CD4-positive, alpha-beta T cell treated with Interleukin-4 for 4 hours (primary cell): ENCODE results near the gene ZNF526.

Source experiments
- DNase-seq: peaks from one replicate; pipeline ENCODE4 v3.0.0-alpha.2; 2020

Gene ZNF526, protein sequence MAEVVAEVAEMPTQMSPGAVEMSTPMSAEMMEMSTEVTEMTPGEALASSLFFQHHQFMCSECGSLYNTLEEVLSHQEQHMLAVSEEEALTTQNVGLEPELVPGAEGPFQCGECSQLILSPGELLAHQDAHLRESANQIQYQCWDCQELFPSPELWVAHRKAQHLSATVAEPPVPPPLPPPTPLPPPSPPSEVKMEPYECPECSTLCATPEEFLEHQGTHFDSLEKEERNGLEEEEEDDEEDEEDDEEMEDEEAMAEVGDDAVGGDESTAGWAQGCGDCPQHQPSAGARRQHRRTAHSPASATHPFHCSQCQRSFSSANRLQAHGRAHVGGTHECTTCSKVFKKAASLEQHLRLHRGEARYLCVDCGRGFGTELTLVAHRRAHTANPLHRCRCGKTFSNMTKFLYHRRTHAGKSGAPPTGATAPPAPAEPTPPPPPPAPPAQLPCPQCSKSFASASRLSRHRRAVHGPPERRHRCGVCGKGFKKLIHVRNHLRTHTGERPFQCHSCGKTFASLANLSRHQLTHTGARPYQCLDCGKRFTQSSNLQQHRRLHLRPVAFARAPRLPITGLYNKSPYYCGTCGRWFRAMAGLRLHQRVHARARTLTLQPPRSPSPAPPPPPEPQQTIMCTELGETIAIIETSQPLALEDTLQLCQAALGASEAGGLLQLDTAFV

DNA sequence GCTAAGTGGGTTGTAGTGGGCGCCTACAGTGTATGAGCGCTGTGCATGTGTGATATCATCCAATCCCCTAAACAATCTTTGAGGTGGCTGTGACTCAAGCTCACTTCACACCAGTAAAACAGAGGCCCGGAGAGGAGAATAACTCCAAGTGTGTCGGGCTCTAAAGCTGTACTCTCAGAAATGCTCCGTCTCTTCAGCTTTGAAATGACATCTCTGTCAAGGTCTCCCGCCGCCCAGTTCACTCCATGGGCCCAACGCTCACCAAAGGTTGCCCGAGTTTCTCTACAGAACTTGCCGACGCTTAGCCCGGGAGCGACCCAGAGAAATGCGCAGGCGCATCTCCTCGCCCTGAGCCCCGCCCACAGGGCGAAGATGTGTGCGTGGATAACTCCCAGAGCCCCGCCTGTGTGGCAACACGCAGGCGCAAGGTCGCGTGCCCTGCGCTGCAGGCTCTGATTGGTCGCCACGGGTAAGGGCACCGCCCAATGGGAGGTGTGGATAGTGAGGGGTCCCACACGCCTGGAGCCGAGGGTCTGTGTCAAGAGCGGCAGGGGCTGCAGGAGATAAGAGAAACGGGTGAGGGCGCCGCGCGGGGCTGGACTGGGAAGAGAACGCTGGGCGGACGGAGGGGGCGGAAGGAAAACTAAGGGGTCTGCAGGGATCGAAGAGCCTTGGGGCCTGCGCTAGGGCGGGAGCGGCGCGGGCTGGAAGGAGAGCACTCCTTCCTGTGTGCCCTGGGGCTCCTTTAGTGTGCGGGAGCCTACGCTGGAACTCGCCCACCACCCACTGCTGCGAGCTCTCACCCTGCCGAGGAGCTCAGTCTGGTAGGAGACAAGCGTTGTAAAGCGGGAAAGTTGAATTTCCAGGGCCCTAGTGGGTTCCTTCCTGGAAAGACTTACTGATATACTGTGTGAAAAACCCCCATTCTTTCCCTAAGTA lies at the start of gene ZNF526:
Gene ZNF526 (plus strand): TSS at position 501 of the 939 bp plus-strand sequence. CDS start 4,092 bp downstream, outside the sequence.
- DNase-seq = peak; percentile 96

GRCh38 chr19:42170715-42171114 lies 49.4 kb upstream of the ZNF526 start:
- DNase-seq = no peak

DNA sequence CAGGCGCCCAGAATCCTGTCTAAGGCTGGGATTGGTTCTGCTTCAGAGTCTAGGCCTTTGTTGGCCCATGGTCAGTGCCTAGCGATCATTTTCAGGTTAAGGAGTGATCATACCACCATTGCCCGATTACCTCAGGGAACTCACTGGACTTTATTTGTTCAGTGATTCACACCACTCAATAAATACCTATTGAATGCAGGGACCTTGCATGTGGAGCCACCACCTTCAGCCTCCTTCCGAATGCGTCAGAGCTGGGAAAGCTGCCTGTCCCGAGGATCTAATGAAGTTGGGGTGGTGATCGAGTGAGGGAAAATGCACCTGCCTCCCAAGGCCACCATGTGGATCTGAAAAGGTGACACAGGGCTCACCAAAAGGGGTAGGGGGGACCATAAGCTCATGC lies 47.9 kb upstream of the ZNF526 start:
- DNase-seq = no peak

DNA sequence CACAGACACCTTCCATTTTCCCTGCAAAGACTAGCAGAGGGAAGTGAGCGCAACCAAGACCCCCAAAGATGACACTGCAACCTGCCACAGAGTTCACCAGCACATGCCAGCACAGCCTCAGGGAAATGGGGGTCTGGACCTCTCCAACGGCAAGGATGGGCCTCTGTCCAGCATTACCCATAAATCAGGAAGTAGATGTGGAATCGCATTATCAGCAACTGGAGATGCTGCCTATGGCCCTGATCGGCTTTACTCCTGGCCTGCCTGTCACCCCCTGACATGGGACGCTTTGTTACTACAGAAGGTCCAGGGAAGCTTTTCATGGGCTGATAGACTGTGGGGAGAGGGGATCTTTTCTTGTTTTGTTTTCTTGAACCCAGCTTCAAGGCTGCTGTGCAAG lies 46.4 kb upstream of the ZNF526 start:
- DNase-seq = no peak

DNA sequence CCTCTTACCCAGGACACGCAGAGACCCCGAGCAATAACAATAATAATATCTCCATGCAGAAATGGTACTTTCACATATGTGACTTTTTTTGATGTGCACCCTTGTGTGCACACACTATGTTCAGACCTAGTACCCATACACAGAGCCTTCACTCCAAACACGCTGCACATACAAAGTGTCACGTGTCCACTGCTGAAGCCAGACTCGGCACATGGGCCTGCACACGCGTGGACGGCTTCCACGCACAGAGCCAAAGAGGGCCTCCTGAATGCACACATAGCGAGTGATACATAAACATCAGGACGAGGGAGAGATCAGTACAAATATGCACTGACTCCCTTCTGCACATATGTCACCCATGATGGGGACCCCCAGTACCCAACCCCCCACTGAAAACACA lies 45.9 kb upstream of the ZNF526 start:
- no peak for DNase-seq

DNA sequence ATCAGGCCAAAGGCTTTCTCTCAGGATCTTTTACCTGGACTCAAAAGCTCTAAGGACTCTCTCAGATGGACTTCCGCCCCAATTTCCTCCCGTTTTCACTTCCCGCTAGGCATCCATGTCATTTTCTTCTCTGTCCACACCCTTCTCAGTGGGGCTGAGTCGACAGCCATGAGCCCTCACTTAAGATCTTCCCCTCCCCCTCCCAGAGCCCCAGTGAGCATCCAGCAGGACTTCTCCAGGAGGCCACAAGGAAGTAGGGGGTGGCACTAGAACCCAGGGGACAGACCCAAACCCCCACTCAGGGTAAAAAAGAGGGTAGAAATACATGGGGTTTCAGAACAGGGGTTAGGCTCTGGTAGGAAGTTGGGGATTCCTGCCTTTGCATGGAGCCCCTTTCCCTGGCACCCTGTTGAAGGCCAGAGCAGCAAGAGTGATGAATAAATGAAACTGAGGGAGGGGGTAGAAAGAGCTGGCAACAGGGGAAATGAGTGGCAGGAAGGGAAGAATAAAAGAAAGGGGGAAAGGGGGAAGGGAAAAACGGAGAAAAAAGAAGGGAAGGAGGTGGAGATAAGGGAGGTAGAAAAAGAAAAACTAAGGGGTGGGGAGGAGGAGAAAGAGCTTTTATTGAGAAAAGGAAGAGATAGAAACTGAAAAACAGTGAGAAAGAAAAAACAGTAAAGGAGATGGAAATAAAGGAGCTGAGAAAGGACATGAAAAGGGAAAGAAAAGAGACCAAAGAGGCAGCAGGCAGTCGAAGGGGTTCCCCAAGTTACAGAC lies 45.0 kb upstream of the ZNF526 start:
- DNase-seq = no peak

- DNase-seq = no peak
Measured at GRCh38 chr19:42175952-42176648, 44.0 kb upstream of the ZNF526 start.

DNA sequence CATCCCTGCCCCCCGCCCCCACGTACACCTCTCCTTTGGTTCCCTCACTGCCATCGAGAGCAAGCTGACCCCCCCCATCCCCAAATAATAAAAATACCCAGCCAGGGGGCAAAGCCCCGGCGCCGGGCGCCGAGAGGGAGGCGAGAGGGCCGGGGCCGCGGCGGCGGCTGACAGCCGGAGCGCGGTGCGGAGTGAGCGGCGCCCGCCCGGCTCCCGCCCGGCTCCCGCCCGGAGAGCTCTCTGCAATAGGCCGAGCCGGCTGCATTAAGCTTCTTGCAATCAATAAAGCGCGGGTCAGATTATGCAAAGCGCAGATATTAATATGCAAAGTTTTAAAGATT lies 43.5 kb upstream of the ZNF526 start:
- DNase-seq = no peak

DNA sequence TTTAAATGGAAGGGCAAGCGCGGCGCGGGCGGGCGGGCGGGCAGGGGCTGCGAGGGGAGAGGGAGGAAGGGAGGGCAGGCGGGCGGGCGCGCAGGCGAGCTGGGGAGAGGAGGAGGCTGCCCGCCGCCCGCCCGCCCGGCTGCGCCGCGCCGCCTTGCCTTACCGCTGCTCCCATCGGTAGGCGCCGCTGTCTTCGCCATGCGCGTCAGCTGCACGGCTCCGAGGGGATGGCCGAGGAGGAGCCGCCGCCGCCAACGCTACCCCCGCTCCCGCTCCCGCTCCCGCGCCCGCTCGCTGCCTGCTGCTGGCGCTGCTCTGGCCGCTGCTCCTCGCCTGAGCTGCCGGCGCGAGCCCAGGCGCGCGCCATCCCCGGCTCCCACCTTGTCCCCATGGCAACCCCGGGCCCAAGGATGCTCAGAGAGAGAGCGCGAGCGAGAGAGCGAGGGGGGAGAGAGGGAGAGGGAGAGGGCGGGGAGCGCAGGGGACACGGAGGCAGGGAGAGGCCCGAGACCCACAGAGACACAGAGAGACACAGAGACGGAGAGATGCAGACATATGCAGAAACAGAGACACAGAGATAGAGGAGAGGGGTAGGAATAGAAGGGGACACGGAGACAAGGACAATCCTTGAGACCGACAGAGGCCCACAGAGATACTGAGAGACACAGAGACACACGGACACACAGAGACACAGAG lies 43.0 kb upstream of the ZNF526 start:
- peak; percentile 72 for DNase-seq

DNA sequence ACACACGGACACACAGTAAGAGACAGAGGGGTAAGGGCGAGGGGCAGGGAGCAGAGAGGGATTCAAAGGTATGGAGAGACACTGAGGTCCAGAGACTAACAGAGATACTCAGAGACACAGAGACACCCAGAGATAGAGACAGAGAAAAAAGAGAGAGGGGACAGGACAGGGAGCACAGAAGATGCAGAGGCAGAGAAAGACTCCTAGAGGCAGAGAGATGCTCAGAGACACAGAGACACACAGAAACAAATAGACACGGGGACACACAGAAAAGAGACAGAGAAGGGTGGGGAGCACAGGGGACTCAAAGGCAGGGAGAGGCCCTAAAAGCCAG lies 42.5 kb upstream of the ZNF526 start:
- no peak for DNase-seq

DNA sequence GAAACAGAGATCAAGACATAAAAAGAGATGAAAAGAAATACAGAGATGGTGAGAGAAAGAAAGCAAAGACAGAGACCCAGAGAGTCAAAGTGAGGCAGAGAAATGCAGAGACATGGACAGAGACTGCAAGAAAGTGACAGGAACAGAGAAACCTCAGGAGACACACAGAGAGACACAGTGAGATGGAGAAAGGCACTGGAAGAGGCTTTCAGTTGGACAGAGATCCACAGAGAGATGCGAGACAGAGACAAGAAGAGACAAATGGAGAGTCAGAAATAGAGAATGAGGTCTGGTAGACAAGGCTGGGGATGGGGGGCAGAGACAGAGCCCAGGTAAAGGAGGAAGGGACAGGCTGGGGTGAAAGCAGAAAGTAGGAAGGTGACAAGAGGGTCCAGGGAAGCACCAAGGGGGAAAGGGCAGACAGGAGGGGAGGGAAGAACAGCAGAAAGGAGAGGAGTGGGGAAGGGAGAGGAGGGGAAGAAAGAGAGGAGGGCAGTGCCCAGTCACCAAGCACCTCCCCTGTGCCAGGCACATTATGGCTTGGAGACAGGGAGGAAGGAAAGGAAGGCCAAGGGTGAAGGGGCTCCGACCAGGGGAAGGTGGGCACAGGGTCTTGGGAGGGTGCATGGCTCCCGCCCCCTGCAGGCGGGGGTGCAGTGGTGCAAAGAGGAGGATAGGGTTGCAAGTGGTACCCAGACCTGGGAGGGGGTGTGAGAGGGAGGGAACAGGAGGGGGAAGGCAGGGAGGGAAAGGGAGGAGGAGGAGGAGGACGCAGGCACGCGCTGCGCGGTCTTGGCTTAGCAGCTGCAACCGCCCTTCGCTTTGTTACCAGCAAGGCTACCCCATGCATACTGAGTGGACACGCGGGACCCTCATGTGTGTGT lies 41.1 kb upstream of the ZNF526 start:
- DNase-seq = no peak

- peak; percentile 72 for DNase-seq
Measured at GRCh38 chr19:42184401-42184861, 35.7 kb upstream of the ZNF526 start.

DNA sequence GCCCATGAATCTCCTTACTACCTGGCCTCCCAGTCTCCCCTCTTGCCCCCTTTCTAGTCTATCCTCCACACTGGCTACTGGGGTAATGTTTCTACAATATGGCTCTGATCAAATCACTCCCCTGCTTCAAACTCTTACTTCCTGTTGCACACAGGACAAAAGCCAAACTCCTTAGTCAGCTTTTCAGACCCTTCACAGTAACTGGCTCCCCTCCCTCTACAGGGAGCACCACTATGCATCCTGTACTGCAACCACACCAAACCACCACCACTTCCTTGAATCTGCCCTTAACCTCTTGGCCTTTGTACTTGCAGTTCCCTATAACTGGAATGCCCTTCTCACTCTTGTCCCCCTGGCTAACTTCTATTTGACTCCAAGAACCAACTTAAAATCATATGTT lies 34.8 kb upstream of the ZNF526 start:
- peak; percentile 63 for DNase-seq

- DNase-seq = no peak
Measured at GRCh38 chr19:42188665-42189064, 31.4 kb upstream of the ZNF526 start.

DNA sequence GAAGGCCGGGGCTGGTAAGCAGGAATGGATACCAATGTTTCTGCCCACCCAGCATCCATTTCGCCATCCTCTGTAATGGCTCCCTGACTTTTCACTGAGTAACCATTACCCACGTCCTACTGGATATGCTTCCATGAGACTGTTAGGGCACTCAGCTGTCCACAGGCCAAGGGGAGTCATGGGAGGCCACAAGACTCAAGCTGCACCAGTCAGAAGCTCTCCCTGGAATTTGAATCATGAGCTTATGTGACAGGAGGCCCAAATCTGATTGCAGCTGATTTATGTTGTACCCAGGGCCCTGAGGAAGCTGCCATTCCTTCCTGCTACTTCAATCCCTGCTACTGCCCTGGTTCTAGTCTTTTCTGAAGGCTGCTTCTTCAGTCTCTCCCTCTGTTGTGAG lies 31.0 kb upstream of the ZNF526 start:
- no peak for DNase-seq

- DNase-seq = no peak
Measured at GRCh38 chr19:42191330-42191729, 28.8 kb upstream of the ZNF526 start.

DNA sequence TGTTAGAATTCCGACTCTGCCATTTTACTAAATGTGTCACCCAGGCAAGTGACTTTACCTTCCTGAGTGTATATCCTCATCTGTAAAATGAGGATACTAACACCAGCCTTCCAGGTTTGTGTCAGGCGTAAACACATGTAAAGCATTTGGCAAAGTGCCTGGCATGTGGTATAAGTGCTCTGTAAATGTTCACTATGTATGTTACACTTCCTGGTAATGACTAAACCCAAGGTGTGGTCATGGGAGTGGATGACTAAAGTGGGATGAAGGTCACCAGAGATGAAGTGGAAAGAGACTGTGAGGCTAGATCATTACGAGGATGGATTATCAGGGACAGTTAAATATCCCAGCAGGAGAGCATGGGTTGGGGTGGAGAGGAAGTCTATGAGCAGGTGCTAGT lies 28.3 kb upstream of the ZNF526 start:
- peak; percentile 56 for DNase-seq

GRCh38 chr19:42193294-42193693 lies 26.8 kb upstream of the ZNF526 start:
- no peak for DNase-seq

- DNase-seq = no peak
Measured at GRCh38 chr19:42193706-42194105, 26.4 kb upstream of the ZNF526 start.
